GM21515 (cell line): Measurements from ENCODE around the gene RBMY1D.
"Not testable (repeated sequence)": the region's sequence is repeated elsewhere in the genome, so short reads cannot be mapped to it uniquely, and the experiment has no call there.

Experiments
- ATAC-seq: cut with Tn5 transposase; IDR thresholded peaks from one replicate; pipeline ENCODE4 v1.9.1; 2021; ENCODE audit not compliant: unreplicated experiment

RBMY1D gene

DNA sequence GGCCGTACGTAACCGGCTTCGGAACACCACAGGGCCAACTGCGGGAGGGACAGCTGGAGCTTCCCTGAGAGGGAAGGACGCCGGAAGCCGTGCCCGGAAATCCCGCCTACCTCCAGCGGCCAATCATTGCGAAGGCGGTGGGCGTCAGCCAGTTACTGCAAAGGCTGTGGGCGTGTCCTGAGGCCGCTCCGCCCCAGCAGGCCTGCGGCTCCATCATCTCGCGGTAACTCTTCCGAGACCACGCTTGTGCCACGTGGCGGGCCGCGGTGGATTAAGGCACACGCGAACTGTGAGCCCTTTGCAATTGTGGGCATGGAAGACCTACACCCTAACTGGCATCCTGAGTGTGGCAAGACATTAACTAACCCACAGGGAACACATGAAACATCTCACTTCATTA lies at the start of gene RBMY1D:
TSS of gene RBMY1D (minus strand) at position 101 of the 400 bp plus-strand sequence. CDS start 2,013 bp downstream, outside the sequence.
- not testable (repeated sequence) for ATAC-seq

DNA sequence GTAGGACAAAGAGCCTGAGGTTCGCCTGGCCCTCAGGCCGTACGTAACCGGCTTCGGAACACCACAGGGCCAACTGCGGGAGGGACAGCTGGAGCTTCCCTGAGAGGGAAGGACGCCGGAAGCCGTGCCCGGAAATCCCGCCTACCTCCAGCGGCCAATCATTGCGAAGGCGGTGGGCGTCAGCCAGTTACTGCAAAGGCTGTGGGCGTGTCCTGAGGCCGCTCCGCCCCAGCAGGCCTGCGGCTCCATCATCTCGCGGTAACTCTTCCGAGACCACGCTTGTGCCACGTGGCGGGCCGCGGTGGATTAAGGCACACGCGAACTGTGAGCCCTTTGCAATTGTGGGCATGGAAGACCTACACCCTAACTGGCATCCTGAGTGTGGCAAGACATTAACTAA lies 23.6 kb upstream of the RBMY1D start, which contains the start of gene RBMY1E:
TSS of gene RBMY1E (minus strand) at position 101 of the 400 bp plus-strand sequence. CDS start 1,978 bp downstream, outside the sequence.
- ATAC-seq, result not testable (repeated sequence)

DNA sequence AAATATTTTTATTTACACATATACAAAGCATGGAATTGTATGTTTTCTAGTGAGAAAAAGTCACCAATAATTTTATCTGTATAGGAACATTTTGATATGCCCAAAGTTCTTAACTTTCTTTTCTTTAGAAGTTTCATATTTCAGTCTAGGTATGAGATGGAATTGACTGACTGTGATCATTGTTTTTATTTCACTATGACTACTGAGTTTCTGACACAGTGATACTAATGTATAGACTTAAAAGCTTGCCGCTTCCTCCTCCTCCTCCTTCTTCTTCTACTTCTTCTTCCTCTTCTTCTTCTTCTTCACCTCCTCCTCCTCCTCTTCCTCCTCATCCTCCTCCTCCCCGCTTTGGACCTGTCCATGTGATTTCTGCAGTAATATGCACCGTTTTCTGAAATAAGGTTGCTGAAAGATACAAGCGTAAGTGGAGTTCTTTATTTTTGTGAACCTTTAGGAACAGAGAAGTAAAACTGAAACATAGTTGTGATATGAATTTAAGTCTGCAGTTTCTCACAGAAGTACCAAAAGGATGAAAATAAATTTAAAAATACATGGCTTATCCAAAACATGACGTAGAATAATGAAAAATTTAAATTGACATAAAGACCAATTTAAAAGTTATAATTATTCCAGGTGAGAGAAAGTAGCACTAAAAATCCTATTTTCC lies 24.8 kb downstream of the RBMY1D start:
- peak; percentile 87 for ATAC-seq

DNA sequence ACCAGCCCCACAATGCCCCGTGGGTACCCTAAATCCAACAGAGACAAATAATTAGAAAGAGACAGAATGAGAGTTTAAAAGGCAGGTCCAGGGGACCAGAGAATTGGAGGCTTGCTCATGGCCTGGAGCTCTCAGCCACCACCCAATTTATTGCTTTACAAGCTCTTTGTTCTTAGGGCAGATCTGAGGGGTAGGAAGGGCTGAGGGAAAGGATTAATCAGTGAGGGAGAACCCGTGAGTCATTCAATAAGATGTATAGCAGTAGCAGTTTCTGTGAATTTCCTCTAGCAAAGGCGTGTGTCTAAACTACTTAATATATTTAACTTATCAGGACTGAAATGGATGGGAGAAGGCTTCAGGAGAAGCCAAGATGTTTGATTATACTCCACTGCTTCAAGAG lies 48.8 kb downstream of the RBMY1D start:
- ATAC-seq, result no peak

DNA sequence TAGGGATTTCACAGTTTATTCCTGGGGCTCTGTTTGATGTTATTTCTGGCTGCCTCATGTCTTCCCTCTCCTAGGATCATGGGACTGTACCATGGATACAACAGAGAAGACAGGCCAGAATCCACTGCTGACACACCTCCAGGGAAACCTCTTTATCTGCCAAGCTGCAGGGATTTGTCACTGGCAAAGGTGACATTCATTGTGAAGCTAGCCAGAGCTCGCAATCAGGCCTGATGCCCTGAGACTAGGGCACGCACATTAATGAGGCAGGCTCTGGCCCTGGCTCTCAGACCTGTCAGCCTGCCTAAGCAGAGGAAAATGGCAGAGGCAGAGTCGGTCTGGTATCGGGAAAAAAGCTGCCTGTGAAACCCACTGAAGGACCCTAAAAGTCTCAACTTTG lies 52.2 kb downstream of the RBMY1D start:
- ATAC-seq, result no peak

DNA sequence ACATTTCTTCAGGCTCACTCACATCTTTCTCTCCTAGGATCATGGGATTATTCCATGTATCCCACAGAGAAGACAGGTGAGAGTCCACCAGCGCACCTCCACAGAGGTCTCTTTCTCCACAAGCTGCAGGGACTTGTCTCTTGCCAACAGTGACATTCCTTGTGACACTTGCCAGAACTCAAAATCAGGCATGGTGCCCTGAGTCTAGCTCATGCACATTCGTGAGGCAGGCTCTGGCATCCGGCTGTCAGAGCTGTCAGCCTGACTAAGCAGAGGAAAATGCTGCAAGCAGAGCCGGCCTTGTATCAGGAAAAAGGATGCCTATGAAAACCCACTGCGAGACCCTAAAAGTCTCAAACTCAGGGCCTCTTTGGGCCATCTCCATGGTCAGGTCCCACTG lies 54.8 kb downstream of the RBMY1D start:
- no peak for ATAC-seq

DNA sequence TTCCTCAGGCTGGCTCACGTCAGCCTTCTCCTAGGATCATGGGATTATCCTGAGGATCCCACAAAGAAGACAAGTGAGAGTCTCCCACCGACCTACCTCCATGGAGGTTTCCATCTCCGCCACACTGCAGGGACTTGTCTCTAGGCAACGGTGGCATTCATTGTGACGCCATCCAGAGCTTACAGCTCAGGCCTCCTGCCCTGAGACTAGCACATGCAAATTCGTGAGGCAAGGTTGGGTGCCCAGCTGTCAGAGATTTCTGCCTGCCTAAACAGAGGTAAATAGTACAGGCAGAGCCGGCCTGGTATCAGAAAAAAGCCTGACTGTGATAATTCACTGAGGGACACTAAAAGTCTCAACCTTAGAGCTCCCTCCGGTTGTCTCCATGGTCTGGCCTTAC lies 58.0 kb downstream of the RBMY1D start:
- ATAC-seq, result no peak

DNA sequence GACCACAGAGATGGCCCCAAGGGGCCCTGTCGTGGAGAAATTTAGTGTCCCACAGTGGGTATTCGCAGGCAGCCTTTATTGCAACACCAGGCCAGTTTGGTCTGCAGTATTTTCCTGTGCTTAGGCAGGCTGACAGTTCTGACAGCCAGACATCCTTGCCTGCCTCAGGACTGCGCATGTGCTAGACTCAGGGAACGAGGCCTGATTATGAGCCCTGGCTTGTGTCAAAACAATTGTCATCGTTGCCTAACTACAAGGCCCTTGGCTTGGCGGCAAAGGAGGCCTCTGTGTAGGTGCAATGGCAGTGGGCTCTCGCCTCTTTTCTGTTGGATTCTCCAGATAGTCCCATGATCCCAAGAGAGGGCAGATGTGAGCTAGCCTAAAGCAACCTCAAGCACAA lies 59.3 kb downstream of the RBMY1D start:
- ATAC-seq, result no peak
